Measurements from ENCODE around the gene GTF2F2.

Gene GTF2F2

DNA sequence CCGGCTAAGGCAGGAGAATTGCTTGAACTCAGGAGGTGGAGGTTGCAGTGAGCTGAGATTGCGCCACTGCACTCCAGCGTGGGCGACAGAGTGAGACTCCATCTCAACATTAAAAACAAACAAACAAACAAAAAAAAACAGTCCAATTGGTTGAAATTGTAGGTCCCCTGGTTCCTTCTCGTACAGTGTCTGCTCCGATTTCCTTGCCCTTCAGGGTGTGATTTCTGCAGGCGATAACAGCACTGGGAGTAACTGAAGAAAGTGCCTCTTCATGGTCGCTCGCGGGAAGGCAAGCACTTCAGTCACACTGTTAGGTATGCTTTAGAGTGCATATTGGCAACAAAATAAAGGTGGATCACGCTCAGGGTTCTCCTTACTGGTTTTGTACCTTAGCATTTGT is 181.0 kb downstream of the GTF2F2 start:
- no peak for DNase-seq (ENCODE audit: low spot score)

DNA sequence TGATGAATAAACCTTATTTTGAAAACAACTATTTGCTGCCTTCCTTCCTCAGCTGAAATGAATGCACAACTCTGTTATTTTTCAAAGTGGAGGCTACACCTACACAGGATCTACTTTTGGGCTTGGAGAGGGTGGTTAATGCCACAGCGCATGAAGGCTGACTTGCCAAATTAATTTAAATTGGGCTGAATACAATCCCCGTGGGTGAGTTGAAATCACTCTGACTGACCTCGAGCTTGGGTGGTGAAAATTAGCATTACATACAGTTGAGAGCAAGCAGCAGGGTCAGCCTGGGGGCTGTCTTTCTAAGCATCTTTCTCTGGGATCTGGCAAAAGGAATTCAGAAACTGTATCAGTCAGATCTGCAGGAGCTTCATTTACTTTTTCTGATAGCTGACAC is 182.2 kb downstream of the GTF2F2 start:
- no peak for DNase-seq (ENCODE audit: low spot score)

DNA sequence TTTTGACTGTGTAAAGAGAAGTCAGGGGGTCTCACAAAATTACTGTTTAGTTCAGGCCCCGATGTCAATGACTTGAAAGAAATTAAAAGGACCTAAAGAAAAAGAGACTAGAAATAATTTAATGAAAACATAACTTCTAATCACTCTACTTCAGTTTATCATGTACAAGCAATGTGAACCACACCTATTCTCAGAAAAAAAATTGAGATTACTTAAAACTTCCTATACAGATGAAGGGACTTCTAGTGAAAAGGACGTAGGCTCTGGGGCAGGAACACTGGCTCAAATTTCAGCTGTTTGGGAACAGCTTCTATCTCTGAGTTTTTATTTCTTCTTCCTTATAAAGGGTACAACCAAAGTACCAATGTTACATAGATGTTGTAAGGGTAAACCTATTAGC is 182.7 kb downstream of the GTF2F2 start:
- DNase-seq (ENCODE audit: low spot score) = no peak

DNA sequence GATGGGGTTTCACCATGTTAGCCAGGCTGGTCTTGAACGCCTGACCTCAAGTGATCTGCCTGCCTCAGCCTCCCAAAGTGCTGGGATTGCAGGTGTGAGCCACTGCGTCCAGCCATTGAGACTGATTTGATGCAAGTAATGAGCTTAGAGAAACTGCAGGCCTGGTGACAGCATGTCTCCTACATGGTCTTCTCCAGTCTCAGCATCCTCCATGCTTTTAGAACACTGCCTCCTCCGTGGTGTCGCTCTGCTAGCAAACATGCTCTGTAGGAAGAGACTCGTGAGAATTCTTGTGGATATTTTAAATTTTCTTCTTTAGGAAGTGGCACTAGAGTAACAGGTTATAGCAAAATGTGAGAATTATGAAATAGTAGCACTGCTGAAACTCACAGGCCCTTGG is 183.6 kb downstream of the GTF2F2 start:
- DNase-seq (ENCODE audit: low spot score) = no peak

DNA sequence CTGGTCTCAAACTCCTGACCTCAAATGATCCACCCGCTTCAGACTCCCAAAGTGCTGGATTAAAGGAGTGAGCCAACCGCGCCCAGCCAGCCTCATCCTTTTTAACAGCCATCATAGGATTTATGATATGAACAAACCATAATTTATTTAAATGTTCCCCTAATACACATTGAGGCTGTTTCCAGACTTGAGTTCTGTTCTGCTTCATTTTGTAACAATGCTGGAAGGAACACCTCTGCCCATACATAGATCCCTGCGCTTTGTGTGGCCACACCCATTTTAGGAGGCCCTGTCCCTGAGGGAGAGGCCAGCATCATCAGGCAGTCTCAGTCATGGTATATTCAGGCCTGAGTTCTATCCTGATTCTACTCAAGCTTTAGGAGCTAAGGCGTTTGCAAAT is 184.8 kb downstream of the GTF2F2 start:
- no peak for DNase-seq (ENCODE audit: low spot score)

DNA sequence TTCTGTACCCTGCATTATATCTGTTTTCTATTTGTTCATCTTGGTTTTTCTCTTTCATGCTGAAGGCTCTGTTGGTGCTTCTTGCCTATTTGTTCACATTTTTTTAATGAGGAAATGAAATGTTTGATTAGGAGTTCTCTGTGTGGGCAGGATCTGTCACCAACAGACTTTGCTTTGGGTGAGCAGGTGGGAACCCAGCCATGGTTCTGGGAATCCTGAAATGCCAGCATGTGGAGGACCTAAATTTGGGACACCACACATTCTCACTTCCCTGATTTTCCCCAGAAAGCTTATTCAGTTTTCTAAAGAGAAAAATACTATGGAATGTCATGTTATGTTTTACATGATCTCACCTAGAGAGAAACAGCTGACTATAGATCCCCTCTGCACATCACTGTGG is 186.7 kb downstream of the GTF2F2 start:
- no peak for DNase-seq (ENCODE audit: low spot score)

DNA sequence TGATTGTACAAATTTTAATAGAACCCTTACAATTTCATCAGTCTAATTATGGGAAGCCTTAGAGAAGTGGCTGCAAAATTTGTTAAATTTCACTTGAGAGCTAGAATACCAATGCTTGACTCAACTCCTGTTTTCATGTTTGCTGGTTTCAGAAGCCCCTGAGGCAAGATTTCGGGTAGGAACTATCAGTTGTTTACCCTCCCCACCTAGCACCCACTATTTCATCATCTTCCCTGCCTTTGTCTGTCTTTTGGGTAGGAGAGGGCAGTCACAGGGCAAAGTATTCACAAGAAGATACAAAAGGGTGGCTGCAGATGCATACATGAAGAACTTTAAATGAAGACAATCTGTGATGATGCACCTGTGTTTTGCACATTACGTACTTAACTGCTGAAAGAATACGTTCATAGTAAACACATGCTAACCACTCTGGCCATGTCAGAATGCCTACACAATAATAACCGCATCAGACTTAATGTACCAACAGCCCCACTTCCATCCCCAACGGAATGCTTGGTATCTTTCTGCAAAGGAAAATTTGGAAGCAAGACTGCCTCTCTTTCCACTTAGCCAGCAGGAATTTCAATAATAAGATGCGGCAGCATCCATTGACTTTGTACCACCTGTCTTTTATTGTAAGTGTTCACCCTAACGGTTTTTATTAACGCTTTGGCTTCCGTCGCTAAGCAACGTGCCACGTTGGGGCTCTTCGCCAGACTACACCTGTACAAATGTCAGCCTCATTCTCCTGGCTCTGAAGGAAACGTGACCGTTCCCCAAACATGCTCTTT is 190.2 kb downstream of the GTF2F2 start:
- no peak for DNase-seq (ENCODE audit: low spot score)

DNA sequence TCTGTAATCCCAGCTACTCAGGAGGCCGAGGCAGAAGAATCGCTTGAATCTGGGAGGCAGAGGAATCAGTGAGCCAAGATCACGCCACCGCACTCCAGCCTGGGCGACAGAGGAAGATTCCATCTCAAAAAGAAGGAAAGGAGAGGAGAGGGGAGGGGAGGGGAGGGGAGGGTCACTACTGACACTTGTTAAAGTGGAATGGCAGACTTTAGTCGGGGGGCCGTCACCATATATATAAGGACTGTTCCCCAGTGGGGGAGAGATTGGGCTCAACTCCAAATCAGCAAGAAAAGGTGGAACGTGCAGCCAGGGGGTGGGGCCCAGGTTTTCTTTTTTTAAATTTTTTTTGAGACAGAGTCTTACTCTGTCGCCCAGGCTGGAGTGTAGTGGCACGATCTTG is 194.5 kb downstream of the GTF2F2 start:
- DNase-seq (ENCODE audit: low spot score) = no peak

DNA sequence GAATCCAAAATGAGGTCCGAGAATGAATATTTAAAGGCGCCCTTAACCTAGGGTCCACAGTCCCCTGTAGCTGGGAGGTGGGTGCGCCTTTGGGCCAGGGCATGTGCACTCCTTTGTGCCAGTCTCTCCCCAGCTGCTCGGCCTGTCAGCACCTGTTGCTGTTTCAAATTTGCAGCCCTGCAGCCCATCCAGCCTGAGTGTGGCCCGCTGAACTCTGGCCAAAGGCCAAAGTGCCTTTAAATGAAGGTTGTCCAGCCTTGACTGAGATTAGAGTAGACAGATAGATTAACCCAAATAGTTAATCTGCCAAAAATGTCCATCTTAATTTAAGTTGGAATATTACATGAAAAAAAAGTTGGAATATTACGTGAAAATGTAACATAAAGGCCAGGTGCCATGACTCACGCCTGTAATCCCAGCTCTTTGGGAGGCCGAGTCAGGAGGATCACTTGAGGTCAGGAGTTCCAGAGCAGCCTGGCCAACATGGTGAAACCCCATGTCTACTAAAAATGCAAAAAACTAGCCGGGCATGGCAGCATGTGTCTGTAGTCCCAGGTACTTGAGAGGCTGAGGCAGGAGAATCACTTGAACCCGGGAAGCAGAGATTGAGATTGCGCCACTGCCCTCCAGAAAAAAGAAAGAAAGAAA is 195.3 kb downstream of the GTF2F2 start:
- DNase-seq (ENCODE audit: low spot score) = no peak

DNA sequence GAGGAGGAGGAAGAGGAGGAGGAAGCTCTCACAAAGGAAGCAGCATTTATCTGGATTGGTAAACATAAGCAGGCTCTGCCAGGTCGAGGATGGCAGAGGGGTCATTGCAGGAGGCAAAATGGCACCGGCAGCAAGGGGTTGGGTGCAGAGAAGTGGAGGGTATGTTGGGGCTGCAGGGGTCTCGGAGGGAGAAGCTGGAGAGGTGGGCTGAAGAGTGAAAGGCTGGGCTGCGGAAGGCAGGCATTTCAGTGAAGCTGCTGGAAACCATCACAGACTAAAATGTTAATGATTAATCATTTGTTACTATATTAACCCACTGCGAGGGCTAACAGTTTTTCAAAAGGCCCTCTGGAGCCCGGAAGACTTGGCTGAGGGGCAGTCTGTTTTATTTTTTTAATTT is 196.0 kb downstream of the GTF2F2 start:
- DNase-seq (ENCODE audit: low spot score) = no peak

DNA sequence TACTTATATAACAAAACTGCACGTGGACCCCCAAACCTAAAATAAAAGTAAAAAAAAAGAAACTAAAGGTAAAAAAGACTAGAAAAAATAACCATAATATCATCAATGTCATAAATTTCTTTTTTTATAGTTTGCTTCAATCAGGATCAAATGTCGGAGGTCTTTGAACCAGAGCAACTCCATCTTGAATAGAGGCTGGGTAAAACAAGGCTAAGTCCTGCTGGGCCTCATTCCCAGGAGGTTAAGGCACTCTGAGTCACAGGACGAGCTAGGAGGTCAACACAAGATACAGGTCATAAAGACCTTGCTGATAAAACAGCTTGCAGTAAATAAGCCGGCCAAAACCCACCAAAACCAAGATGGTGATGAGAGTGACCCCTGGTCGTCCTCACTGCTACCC is 196.7 kb downstream of the GTF2F2 start:
- DNase-seq (ENCODE audit: low spot score) = no peak

DNA sequence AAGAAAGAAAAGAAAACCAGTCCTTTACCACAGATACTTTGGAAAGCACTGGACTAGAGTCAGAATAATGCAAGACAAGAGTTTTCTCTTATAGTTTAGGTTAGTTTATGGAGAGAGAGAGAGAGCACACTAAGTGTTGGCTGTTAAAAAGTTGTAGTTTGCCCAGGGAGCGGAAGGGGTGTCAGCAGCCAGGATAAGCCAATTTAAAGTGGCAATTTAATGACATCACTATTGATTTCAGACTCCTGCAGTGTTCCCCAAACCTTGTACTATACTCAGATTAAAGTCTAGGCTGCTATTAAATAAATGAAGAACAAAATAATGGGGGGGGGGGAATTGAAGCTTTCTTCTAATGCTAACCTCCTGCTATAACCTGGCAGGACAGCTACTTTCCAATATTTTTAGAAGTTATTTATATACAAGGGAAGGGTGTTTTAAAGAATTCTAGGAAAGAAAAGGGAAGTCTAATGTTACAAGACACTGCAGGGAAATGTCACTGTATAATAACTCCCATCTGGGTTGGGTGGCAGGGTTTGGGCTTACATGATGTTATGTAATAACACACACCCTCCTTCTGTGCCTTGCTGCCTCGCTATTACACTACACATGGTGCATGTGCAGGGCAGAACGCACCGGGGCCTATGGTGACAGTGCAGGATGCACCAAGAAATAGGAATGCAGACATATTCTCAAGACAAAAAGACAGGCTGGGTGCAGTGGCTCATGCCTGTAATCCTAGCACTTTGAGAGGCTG is 200.7 kb downstream of the GTF2F2 start:
- DNase-seq (ENCODE audit: low spot score) = no peak

DNA sequence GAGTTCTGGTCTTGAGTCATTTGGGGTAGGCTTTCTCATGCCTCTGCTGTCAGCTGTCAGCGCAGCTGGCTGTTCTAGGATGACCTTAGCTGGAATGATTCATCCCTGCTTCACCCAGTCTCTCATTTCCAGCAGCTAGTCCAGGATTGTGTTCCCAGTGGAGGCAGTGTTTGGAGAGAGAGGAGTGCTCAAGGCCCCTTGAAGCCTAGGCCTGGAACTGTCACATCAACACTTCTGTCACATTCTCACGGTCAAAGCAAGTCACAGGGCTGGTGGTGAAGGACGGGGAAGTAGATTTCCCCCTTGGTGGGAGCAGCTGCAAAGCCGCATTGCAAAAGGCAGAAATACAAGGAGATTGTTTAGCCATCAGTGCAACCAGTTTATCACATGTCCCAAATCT is 205.5 kb downstream of the GTF2F2 start:
- peak; percentile 95 for DNase-seq (ENCODE audit: low spot score)

DNA sequence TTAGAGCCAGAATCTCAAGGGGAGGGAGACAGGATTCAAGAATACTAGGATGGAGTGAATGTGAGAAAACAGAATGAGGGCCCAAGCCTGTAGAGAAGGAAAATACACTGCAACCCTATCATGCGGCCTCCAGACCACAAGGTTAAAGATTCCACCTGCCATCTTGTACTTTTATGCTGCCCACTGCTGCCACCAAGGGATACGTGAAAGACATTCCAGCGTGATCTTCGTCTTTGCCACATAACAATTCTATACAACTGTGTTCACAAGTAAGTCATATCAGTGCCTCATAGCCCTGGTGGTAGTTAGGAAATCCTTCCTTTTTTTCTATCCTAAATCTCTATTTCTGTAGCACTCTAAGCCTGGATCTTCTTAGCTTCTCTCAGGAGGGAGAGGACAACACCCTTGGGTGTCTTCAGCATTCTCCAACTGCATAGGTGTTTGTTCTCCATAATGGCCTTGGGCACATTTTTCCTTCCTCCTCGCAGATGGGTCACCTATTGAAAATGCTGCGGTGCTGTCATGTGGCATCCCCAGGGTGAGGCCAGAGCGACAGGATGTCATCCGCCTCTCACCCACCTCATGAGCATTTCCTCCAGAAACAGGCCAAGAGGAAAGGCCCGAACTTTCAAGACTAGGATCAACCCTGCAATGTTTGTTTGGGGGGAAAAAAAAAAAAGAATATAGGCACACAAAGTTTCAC is 207.1 kb downstream of the GTF2F2 start:
- no peak for DNase-seq (ENCODE audit: low spot score)

DNA sequence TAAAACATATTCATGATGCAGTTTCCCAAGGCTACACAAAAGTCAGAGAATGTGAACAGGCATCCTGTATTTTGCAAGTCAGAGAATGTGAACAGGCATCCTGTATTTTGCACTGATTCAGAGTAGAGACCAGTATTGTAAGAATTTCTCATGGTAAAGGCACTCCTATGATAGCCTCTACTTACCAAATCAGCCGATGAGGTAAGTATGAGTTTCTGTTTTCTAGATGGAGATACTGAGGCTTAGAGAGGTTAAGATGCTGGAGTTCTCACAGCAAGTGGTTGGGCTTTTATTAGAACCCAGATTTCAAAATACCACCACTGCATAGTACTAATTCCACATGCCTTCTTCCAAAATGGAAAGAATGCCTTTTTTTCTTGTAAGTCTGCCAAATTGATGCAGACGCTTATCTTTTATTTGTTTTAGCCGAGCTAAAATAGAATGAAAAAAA is 208.4 kb downstream of the GTF2F2 start:
- DNase-seq (ENCODE audit: low spot score) = no peak

DNA sequence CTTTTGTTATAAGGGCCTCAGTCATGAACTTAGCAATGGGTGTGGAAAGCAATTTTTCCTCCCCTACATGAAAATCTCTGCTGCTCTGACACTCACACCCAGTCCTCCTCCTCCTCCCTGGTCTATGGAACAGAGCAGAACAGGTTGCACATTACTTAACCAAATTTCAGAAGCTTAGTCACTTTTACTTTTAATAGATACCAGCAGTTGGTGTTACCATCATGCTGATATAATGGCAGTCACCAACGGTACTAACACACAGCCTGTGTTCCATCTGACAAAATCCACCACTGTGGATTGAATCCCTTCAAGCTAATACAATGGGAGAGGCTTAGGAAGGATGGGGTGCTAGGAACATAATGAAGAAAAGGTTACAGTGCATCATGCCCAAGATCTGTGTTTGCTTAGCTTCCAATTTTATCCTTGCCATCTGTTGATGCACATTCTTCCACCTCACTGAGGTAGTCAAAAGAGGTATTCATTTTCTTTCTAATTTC is 210.9 kb downstream of the GTF2F2 start:
- DNase-seq (ENCODE audit: low spot score) = no peak

DNA sequence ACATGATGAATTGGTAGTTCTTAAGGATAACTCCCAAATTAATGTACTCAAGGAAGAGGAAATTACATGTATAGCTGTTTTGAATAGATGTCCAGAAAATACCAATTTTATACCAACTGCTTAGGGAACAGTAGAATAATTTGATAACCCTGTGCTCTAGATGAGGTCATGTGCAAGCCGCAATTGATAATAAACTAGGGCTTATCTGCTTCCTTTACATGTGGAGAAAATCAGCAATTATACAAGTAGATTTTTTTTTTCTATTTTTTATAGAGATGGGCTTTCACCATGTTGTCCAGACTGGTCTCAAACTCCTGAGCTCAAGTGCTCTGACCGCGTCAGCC is 211.4 kb downstream of the GTF2F2 start:
- no peak for DNase-seq (ENCODE audit: low spot score)

DNA sequence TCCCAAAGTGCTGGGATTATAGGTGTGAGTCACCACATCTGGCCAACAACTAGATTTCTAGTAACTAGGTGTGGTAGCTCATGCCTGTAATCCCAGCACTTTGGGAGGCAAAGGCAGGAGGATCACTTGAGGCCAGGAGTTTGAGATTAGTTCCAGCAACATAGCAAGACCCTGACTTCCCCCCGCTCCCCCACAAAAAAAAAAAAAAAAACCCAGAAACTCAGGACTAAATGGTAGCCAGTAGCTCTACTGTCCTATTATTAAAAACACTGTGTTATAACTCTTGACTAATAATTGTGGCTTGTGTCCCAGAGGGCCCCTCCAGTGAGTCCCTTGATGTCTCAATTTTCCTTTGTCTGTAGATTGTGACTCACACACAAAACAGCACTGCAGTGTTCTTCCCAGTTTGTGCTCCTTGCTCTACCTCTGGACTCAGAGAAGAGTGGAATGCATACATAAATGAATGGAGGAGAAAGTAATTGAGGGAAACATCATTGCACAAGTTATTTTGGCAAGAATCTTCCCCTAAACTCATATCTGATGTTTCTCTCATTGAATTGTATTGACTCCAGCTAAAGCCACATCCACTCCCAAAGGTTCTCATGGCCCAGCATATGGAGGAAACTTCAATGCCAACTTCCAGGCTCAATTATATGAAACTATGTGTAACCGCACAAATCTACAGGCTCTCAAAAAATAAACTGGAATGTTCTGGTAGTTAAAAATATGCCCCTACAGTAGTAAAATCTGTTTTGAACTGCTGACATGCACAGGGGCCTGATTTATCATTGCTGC is 211.9 kb downstream of the GTF2F2 start:
- DNase-seq (ENCODE audit: low spot score) = peak; percentile 80

DNA sequence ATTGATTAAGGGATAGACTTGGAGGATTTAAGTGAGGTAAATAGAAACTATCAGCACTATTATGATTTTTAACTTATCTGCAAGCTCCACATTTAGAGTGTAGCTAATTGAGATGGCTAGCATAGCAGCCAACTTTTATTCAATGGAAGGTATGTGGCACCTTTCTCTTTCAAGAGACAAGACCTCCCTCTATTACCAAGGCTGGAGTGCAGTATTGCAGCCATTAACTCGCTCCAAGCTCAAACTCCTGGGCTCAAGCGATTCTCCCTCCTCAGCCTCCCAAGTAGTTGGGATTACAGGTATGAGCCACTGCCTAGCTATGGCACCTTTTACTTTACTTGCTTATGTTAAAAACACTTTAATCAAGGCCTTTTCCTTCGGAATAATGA is 212.5 kb downstream of the GTF2F2 start:
- no peak for DNase-seq (ENCODE audit: low spot score)

DNA sequence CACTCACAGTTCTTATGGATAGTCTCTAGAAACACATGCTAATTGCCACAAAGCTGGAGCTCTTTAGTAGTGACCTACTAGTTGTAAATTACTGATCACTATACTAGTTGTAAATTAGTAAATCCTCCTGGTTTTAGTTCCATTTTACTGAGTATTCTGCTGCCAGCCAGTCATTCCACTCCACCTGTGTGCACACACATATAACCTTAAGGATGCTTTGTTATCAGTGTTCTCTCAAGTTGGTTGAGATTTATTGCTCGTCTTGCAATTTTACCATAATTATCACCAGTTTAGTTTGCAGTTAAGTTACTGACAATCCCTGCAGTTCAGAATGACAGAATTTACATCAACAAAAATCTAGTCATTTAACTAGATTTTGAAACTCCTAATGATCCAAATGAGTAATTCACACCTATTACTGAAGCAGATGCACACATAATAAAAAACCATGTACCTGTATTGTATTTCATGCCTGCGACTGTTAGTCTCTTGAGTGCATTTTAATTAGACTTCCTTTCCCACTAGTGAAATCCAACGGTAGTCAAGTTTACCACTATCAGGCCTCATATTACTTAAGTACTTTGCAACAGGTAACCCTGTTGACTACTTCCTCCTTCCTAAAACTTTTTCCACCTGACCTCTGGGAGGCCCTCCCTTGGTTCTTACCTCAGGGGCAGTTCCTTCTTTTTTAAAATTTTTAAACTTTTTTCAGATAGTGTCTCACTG is 213.1 kb downstream of the GTF2F2 start:
- no peak for DNase-seq (ENCODE audit: low spot score)

All from RKO (cell line).